ENCODE measurements around the gene CCL2.

CCL2 gene

GRCh38 chr17:34303606-34304005 is 48.5 kb downstream of the CCL2 start:
- TF ChIP-seq ZNF565 (CRISPR knock-in tag; conservative IDR thresholded peaks at IDR 0.05; ENCODE audit: low read depth) = no peak
- no peak for TF ChIP-seq POU6F1 (CRISPR knock-in tag; IDR thresholded peaks at IDR 0.05; ENCODE audit: borderline replicate concordance, low read depth)
- no peak for TF ChIP-seq CREB5 (CRISPR knock-in tag; IDR thresholded peaks at IDR 0.05; ENCODE audit: low read depth)
- no peak for TF ChIP-seq SNAI2 (CRISPR knock-in tag; IDR thresholded peaks at IDR 0.05)
- no peak for TF ChIP-seq CSDC2 (CRISPR knock-in tag; IDR thresholded peaks at IDR 0.05)
- TF ChIP-seq GLIS3 (CRISPR knock-in tag; IDR thresholded peaks at IDR 0.05) = no peak
- TF ChIP-seq ZFP3 (CRISPR knock-in tag; IDR thresholded peaks at IDR 0.05) = no peak
- TF ChIP-seq BACH2 (CRISPR knock-in tag; IDR thresholded peaks at IDR 0.05; ENCODE audit: borderline replicate concordance) = no peak
- no peak for TF ChIP-seq ZFP30 (CRISPR knock-in tag; IDR thresholded peaks at IDR 0.05)
- TF ChIP-seq ESRRG (CRISPR knock-in tag; IDR thresholded peaks at IDR 0.05) = no peak
- no peak for TF ChIP-seq ZC3H10 (CRISPR knock-in tag; IDR thresholded peaks at IDR 0.05)
- no peak for TF ChIP-seq PATZ1 (CRISPR knock-in tag; IDR thresholded peaks at IDR 0.05; ENCODE audit: borderline replicate concordance)
- TF ChIP-seq ZNF70 (CRISPR knock-in tag; IDR thresholded peaks at IDR 0.05) = no peak
- TF ChIP-seq PPARA (CRISPR knock-in tag; IDR thresholded peaks at IDR 0.05; ENCODE audit: borderline replicate concordance) = no peak
- TF ChIP-seq ARNTL (CRISPR knock-in tag; IDR thresholded peaks at IDR 0.05; ENCODE audit: borderline replicate concordance, low read depth) = no peak
- TF ChIP-seq TOX (CRISPR knock-in tag; IDR thresholded peaks at IDR 0.05; ENCODE audit: borderline replicate concordance) = no peak
- no peak for TF ChIP-seq CSRNP3 (CRISPR knock-in tag; IDR thresholded peaks at IDR 0.05)
- no peak for ATAC-seq

GRCh38 chr17:34305061-34305460 is 50.0 kb downstream of the CCL2 start:
- TF ChIP-seq RARB (CRISPR knock-in tag; IDR thresholded peaks at IDR 0.05) = no peak
- no peak for TF ChIP-seq POU6F1 (CRISPR knock-in tag; IDR thresholded peaks at IDR 0.05; ENCODE audit: borderline replicate concordance, low read depth)
- TF ChIP-seq CSDC2 (CRISPR knock-in tag; IDR thresholded peaks at IDR 0.05) = no peak
- no peak for TF ChIP-seq ZFP3 (CRISPR knock-in tag; IDR thresholded peaks at IDR 0.05)
- TF ChIP-seq ARNTL (CRISPR knock-in tag; IDR thresholded peaks at IDR 0.05; ENCODE audit: borderline replicate concordance, low read depth) = no peak
- TF ChIP-seq BACH2 (CRISPR knock-in tag; IDR thresholded peaks at IDR 0.05; ENCODE audit: borderline replicate concordance) = no peak
- TF ChIP-seq ESRRG (CRISPR knock-in tag; IDR thresholded peaks at IDR 0.05) = no peak
- no peak for ATAC-seq

GRCh38 chr17:34305606-34306005 is 50.5 kb downstream of the CCL2 start:
- ATAC-seq = no peak
- TF ChIP-seq ZFP30 (CRISPR knock-in tag; IDR thresholded peaks at IDR 0.05) (no peak), OSR1 (CRISPR knock-in tag; IDR thresholded peaks at IDR 0.05) (no peak), CSDC2 (CRISPR knock-in tag; IDR thresholded peaks at IDR 0.05) (no peak), ZFP3 (CRISPR knock-in tag; IDR thresholded peaks at IDR 0.05) (no peak), BACH2 (CRISPR knock-in tag; IDR thresholded peaks at IDR 0.05; ENCODE audit: borderline replicate concordance) (no peak), ZNF8 (CRISPR knock-in tag; IDR thresholded peaks at IDR 0.05) (no peak), TOX (CRISPR knock-in tag; IDR thresholded peaks at IDR 0.05; ENCODE audit: borderline replicate concordance) (no peak), GLIS3 (CRISPR knock-in tag; IDR thresholded peaks at IDR 0.05) (no peak), ZNF565 (CRISPR knock-in tag; conservative IDR thresholded peaks at IDR 0.05; ENCODE audit: low read depth) (no peak), ESRRG (CRISPR knock-in tag; IDR thresholded peaks at IDR 0.05) (no peak), TCF4 (CRISPR knock-in tag; IDR thresholded peaks at IDR 0.05; ENCODE audit: borderline replicate concordance) (no peak), RARB (CRISPR knock-in tag; IDR thresholded peaks at IDR 0.05) (no peak), ARNTL (CRISPR knock-in tag; IDR thresholded peaks at IDR 0.05; ENCODE audit: borderline replicate concordance, low read depth) (no peak), SNAI2 (CRISPR knock-in tag; IDR thresholded peaks at IDR 0.05) (no peak), ZC3H10 (CRISPR knock-in tag; IDR thresholded peaks at IDR 0.05) (no peak), POU6F1 (CRISPR knock-in tag; IDR thresholded peaks at IDR 0.05; ENCODE audit: borderline replicate concordance, low read depth) (no peak), CSRNP3 (CRISPR knock-in tag; IDR thresholded peaks at IDR 0.05) (no peak)

Data from SK-N-SH treated with all-trans-retinoic acid at 6 μM for 48 hours (cell line).